ENCODE data around the gene ABO.
"Not testable (repeated sequence)": the region's sequence is repeated elsewhere in the genome, so short reads cannot be mapped to it uniquely, and the experiment has no call there.

The ABO gene

GRCh38 chr9:133226219-133227171 is 48.5 kb downstream of the ABO start:
- DNase-seq (ENCODE audit: low read depth in 1 of 2, low spot score in 1 of 2) = no peak

- no peak for DNase-seq (ENCODE audit: low read depth in 1 of 2, low spot score in 1 of 2)
These were observed 49.6 kb downstream of the ABO start for GRCh38 chr9:133225171-133226011.

- no peak for DNase-seq (ENCODE audit: low read depth in 1 of 2, low spot score in 1 of 2)
These were observed 50.2 kb downstream of the ABO start for GRCh38 chr9:133224762-133225161.

GRCh38 chr9:133223159-133223756 is 51.7 kb downstream of the ABO start:
- not testable (repeated sequence) for DNase-seq (ENCODE audit: low read depth in 1 of 2, low spot score in 1 of 2)

GRCh38 chr9:133221994-133222393 is 53.0 kb downstream of the ABO start:
- not testable (repeated sequence) for DNase-seq (ENCODE audit: low read depth in 1 of 2, low spot score in 1 of 2)

- DNase-seq (ENCODE audit: low read depth in 1 of 2, low spot score in 1 of 2) = no peak
These were observed 53.7 kb downstream of the ABO start for GRCh38 chr9:133221177-133221809.

- not testable (repeated sequence) for DNase-seq (ENCODE audit: low read depth in 1 of 2, low spot score in 1 of 2)
These were observed 56.7 kb downstream of the ABO start for GRCh38 chr9:133218049-133218975.

- not testable (repeated sequence) for DNase-seq (ENCODE audit: low read depth in 1 of 2, low spot score in 1 of 2)
These were observed 57.5 kb downstream of the ABO start for GRCh38 chr9:133217333-133217988.

DNA sequence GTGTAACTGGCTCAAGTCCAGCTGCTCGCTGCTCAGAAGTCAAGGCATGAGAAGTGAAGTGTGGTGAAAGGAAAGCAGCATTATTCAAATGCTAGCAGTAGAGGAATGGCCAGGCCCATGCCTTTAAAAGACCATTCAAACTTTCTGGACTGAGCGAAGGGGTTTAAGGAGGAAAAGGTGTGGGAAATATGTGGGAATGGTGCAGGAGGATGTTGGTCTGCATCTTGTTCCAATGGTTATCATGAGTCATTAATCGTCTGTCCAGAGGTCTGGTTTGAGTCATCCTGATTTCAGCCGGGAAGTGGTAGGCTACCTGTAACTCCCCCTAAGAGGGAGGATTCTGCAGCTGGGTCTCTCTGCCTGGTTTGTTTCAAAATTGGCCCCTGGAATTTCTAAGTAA is 60.7 kb downstream of the ABO start:
- DNase-seq (ENCODE audit: low read depth in 1 of 2, low spot score in 1 of 2) = not testable (repeated sequence)

- DNase-seq (ENCODE audit: low read depth in 1 of 2, low spot score in 1 of 2) = no peak
These were observed 64.4 kb downstream of the ABO start for GRCh38 chr9:133210609-133211008.

DNA sequence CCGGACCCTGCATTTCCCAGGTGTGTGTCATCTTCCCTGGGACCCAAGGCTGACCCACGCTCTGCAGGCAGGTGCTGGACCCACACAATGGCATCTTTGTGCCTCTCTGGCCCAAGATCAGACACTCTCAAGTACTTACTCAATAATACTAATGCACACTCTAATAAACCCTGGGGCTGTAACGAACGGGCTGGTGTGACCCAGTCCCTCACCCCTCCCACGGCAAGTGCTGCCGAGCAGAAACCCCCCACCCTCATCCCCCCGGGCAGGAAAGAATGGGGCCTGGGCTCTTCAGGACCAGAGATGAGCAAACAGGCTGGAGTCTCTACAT is 64.8 kb downstream of the ABO start:
- DNase-seq (ENCODE audit: low read depth in 1 of 2, low spot score in 1 of 2) = no peak

GRCh38 chr9:133209327-133210201 is 65.4 kb downstream of the ABO start:
- not testable (repeated sequence) for DNase-seq (ENCODE audit: low read depth in 1 of 2, low spot score in 1 of 2)

DNA sequence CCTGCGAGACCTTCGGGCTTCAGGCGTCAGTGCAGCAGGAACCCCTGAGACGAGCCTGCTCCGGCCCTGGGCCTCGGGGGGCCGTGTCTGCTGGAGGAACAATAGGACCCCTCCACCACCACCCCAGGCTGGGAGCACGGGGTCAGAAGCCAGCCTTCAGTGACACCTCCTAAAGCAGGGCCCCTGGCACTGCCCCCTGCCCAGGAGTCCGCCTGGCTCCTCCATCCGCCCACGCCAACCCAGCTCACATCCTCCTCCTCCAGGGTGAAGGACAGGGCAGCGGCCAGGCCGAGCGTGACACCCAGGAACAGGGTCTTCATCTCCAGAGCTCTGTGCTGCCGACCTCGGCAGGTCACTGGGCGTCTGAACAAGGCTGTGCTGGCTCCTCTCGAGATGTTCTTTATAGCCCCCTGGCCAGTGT is 66.1 kb downstream of the ABO start, which contains the start of gene OBP2B:
Gene OBP2B, minus strand, starts transcription at position 371 of the 421 bp plus-strand sequence. Its CDS starts 51 bp downstream, at position 320.
- DNase-seq (ENCODE audit: low read depth in 1 of 2, low spot score in 1 of 2) = not testable (repeated sequence)

- not testable (repeated sequence) for DNase-seq (ENCODE audit: low read depth in 1 of 2, low spot score in 1 of 2)
These were observed 66.7 kb downstream of the ABO start for GRCh38 chr9:133208171-133208879.

DNA sequence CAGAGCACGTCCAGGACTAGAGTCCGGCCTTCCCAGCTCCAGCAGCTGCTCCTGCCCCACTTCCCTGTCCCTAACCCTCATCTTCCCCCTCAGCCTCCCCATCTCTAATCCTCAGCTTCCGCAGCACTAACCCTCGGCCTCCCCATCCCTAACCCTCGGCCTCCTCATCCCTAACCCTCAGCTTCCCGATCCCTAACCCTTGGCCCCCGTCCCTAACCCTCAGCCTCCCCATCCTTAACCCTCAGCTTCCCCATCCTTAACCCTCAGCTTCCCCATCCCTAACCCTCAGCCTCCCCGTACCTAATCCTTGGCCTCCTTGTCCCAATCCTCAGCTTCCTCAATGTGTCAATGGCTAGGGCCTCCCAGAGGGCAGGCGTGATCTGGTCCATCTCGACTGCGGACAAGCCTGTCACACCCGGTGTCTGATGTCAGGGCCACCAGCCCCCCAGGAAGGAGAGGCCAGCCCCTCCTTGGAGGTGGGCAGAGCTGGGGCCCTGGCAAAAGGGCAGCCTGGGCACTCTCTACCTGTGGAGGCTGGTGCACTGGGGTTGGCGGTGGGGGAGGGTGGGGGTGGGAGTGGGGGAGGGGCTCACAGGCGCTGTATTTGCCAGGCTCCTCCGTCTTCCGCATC is 67.3 kb downstream of the ABO start:
- no peak for DNase-seq (ENCODE audit: low read depth in 1 of 2, low spot score in 1 of 2)

- DNase-seq (ENCODE audit: low read depth in 1 of 2, low spot score in 1 of 2) = no peak
These were observed 67.9 kb downstream of the ABO start for GRCh38 chr9:133207021-133207531.

All from activated T-helper 1 cell treated with anti-CD3 and anti-CD28 coated beads, Interleukin-2, amount 50 U/mL, for 16 hours (primary cell).